BJ (cell line): ENCODE data around the gene TWSG1. TPM values are rescaled to one million over a fixed set of nuclear protein-coding genes. Genes with fewer than 3 reads are reported as not detected.
A peak's percentile ranks its signal among the peaks of the same experiment; 100 is the strongest.

Experiments
- CTCF ChIA-PET: fragments of 350-600 bp; formaldehyde crosslinking; extraction: SDS; loops from one replicate; lab custom pipeline; 2021; ENCODE audit warnings: antibody characterized with exemption, inconsistent platforms; lab: Yijun Ruan, JAX
- POLR2A ChIA-PET: fragments of 300-600 bp; sonication (Branson Sonifier 250); formaldehyde crosslinking; extraction: SDS; loops from one replicate; lab custom pipeline; 2021; ENCODE audit warnings: antibody characterized with exemption; lab: Charles Lee
- DNase-seq: peaks from one replicate; pipeline ENCODE4 v3.0.0-alpha.2; 2011; ENCODE audit warnings: low read depth
- H3K27me3 ChIP-seq: 2 replicates; pipeline ENCODE4 v1.6.0; 2011; ENCODE audit warnings: low read length; ENCODE audit not compliant: control insufficient read depth, insufficient read depth
- H3K36me3 ChIP-seq: 2 replicates; pipeline ENCODE4 v1.5.1; 2011; ENCODE audit warnings: low read length; ENCODE audit not compliant: control insufficient read depth, insufficient read depth
- H3K4me3 ChIP-seq: 2 replicates; pipeline ENCODE4 v1.5.1; 2011; ENCODE audit warnings: low read depth, mild to moderate bottlenecking, control low read depth, low read length
- polyA plus RNA-seq: library from polyadenylated mRNA; depleted of rRNA; stranded (reverse); fragments of >200 nt; gene quantifications from 2 replicates; pipeline ENCODE4 v1.2.3, GENCODE V29; 2011
- TF ChIP-seq, protein P1 (sequence below): IDR thresholded peaks from 2 replicates; pipeline ENCODE4 v1.5.1; 2011; ENCODE audit warnings: low read depth, mild to moderate bottlenecking, control low read depth, inconsistent platforms, low read length, moderate library complexity; ENCODE audit not compliant: insufficient read depth

The TWSG1 gene
- polyA plus RNA-seq, 1 experiment: 127 TPM

DNA sequence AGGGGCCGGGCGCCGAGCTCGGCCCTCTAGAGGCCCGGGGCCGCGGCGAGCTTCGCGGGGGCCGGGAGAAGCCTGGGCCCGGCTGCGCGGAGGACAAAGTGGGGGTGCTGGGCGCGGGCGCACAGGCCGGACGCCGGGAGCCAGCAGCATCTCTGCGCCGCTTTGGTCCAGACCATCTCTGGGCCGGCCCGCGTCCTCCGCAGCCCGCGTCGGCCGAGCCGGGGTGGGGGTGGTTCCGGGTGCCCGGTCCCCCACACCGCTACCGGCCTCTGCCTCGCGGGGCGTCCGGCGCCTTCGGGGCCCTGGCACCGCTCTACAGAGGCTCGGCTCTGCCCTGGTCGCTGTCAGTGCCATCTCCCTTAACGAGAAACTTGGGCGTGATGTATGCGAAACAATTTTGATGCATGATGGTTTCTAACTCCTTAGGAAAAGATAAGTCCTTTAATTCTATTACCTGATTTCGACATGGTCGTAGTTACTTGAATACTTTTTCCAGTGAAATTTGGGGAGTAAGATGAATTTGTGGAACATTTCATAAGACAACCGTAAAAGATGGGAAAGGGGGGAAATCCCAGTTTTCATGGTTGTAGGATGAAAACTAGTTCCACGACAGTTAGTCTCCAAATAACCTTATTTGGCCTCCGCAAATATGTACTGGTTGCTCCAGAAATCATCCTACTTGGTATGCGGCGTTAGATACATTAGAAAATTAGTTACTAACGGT is 562 bp downstream of the TWSG1 start:
- Histone ChIP-seq H3K36me3 (0 out of 2 replicates have a peak, but pooled peaks cover 2% of the 10 kb centered on the region), H3K4me3 (peak overlapping the region; percentile 71), H3K27me3 (no peaks in the 10 kb centered on the region)
- no peak for DNase-seq
- ChIA-PET CTCF (interaction anchor here (0.9 to 2.4 kb wide), 5 partner anchors 16 to 693 kb away, joined by 3 to 13 read pairs (median 4); no protein-coding TSS in a partner anchor), POLR2A (no interaction called here)
- TF ChIP-seq, protein P1, sequence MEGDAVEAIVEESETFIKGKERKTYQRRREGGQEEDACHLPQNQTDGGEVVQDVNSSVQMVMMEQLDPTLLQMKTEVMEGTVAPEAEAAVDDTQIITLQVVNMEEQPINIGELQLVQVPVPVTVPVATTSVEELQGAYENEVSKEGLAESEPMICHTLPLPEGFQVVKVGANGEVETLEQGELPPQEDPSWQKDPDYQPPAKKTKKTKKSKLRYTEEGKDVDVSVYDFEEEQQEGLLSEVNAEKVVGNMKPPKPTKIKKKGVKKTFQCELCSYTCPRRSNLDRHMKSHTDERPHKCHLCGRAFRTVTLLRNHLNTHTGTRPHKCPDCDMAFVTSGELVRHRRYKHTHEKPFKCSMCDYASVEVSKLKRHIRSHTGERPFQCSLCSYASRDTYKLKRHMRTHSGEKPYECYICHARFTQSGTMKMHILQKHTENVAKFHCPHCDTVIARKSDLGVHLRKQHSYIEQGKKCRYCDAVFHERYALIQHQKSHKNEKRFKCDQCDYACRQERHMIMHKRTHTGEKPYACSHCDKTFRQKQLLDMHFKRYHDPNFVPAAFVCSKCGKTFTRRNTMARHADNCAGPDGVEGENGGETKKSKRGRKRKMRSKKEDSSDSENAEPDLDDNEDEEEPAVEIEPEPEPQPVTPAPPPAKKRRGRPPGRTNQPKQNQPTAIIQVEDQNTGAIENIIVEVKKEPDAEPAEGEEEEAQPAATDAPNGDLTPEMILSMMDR: no peak

DNA sequence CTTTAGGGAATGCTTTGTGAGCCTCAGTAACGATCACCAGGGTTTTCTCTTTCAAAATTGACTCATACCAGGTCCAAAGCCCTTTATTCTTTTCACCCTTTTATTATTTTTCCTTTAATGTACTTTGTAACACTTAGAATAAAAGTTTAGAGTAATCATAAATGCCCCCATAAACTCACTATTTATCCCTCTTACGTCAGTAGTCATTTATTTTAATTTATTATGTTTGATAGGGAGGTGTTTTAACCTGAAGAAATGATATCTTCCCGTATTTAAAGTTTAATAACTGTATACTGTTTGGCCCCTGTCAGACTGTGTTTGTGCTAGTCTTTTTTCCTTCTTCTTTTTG is 1.1 kb downstream of the TWSG1 start:
- CTCF ChIA-PET: no interaction called here
- Histone ChIP-seq H3K4me3 (peak overlapping the region; percentile 71), H3K27me3 (no peaks in the 10 kb centered on the region), H3K36me3 (0 out of 2 replicates have a peak, but pooled peaks cover 2% of the 10 kb centered on the region)
- POLR2A ChIA-PET: no interaction called here
- no peak for DNase-seq
- TF ChIP-seq, protein P1: no peak

DNA sequence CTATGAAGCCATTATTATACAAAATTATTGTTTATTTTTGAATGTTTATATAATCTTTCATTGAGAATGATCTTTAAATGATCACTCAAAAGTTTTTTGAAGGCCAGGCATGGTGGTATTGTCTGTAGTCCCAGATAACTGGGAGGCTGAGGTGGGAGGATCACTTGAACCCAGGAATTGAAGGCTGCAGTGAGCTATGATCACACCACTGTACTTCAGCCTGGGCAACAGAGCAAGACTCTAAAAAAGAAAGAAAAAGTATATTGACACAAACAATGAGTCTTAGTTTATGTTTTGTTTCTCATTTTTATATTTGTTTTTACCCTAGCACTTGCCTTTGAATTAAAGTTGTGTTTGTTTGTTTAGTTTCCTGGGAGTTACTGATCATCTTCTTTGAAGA is 2.3 kb downstream of the TWSG1 start:
- ChIA-PET CTCF (interaction anchor here (0.7 to 1.9 kb wide), 3 partner anchors 9 to 179 kb away, joined by 3 to 4 read pairs (median 3); no protein-coding TSS in a partner anchor), POLR2A (no interaction called here)
- DNase-seq: no peak
- TF ChIP-seq, protein P1: no peak
- H3K4me3 ChIP-seq: no peak overlapping the region
- H3K27me3 ChIP-seq: no peaks in the 10 kb centered on the region
- H3K36me3 ChIP-seq: 0 out of 2 replicates have a peak, but pooled peaks cover 2% of the 10 kb centered on the region

DNA sequence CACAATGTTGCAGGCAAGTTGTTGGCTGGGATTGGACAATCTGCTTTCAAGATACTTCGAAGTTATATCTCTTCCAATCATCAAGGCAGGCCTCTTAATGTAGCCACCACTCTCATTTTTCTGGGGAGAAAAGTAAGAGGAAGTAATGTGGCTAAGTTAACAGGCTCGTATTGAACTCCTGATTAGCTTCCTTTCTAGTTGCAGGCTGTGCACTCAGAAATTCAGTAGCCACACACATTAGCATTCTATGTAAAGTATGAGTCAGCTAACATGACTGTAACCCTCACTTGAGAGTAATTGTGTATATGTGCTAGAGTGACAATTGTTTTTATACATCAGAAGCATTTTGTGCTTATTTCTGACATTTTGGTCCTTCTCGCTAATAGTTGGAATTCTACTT is 3.3 kb downstream of the TWSG1 start:
- DNase-seq: no peak
- ChIA-PET POLR2A (no interaction called here), CTCF (interaction anchor here (1.9 kb wide), 1 partner anchor 14 kb away, joined by 4 read pairs; no protein-coding TSS in a partner anchor)
- Histone ChIP-seq H3K36me3 (0 out of 2 replicates have a peak, but pooled peaks cover 2% of the 10 kb centered on the region), H3K4me3 (no peak overlapping the region), H3K27me3 (no peaks in the 10 kb centered on the region)
- TF ChIP-seq, protein P1: no peak

DNA sequence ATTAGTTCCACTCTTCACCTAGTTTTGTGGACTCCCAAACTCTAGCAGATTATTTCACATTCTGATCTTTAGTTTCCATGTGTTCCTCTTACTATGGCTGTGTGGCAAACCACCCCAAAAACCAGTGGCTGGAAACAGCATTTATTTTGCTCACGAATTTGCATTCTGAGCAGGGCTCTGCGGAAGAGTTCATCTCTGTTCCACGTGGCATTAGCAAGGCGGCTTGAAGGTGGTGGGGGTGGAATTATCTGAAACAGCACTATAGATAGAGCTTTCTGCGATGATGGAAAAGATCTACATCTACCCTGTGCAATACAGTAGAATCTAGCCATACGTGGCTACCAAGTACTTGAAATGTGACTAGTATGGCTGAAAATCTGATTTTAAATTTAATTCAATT is 5.9 kb downstream of the TWSG1 start:
- POLR2A ChIA-PET: no interaction called here
- Histone ChIP-seq H3K4me3 (no peak overlapping the region), H3K36me3 (peaks cover 3% of the 10 kb centered on the region; the same call in 1 of the 2 replicates), H3K27me3 (no peaks in the 10 kb centered on the region)
- TF ChIP-seq, protein P1: no peak
- no peak for DNase-seq
- CTCF ChIA-PET: no interaction called here
